Fibroblast of lung (primary cell): ENCODE data around the gene SLC18A3. TPM values are rescaled to one million over a fixed set of nuclear protein-coding genes. Genes with fewer than 3 reads are reported as not detected.

Experiments used
- DNase-seq, 2 donors: peaks; one replicate each; pipeline versions ENCODE4 v3.0.0 to v3.0.0-alpha.2; 2010; ENCODE audit warnings: low read depth in 2 of 2
- H2AFZ ChIP-seq: 2 replicates; pipeline ENCODE4 v1.5.1; 2012; ENCODE audit warnings: low read length, control low read depth, inconsistent platforms
- H3K27ac ChIP-seq: 2 replicates; pipeline ENCODE4 v1.5.1; 2011; ENCODE audit warnings: low read length, control low read depth; ENCODE audit not compliant: insufficient read depth
- H3K27me3 ChIP-seq: 2 replicates; pipeline ENCODE4 v1.5.1; 2011; ENCODE audit warnings: mild to moderate bottlenecking, low read length; ENCODE audit not compliant: control insufficient read depth, insufficient read depth
- H3K36me3 ChIP-seq: 2 replicates; pipeline ENCODE4 v1.5.1; 2011; ENCODE audit warnings: low read length; ENCODE audit not compliant: control insufficient read depth, insufficient read depth
- H3K4me1 ChIP-seq: 2 replicates; pipeline ENCODE4 v1.5.1; 2011; ENCODE audit warnings: low read length; ENCODE audit not compliant: control insufficient read depth, insufficient read depth; ENCODE audit errors: extremely low read depth
- H3K4me2 ChIP-seq: 2 replicates; pipeline ENCODE4 v1.5.1; 2011; ENCODE audit warnings: low read length, control low read depth; ENCODE audit not compliant: insufficient read depth; ENCODE audit errors: extremely low read depth
- H3K4me3 ChIP-seq, 4 experiments: fragments of 200-600 bp in 1 of 4; sonication (generic) in 1 of 4; replicated peaks in 1 of 4; 2 replicates each; pipeline ENCODE4 v1.5.1; 2011 to 2016; ENCODE audit warnings: low read length in 4 of 4, low read depth in 3 of 4, mild to moderate bottlenecking in 3 of 4, control low read depth in 2 of 4, inconsistent platforms in 1 of 4, mixed read lengths in 1 of 4; ENCODE audit not compliant: insufficient read depth in 1 of 4; ENCODE audit errors: control extremely low read depth in 1 of 4
- H3K79me2 ChIP-seq: 2 replicates; pipeline ENCODE4 v1.5.1; 2012; ENCODE audit warnings: mild to moderate bottlenecking, low read length, inconsistent platforms; ENCODE audit not compliant: control insufficient read depth, insufficient read depth
- H3K9ac ChIP-seq: 2 replicates; pipeline ENCODE4 v1.5.1; 2011; ENCODE audit warnings: mild to moderate bottlenecking, low read length, control low read depth; ENCODE audit not compliant: insufficient read depth
- H3K9me3 ChIP-seq: 2 replicates; pipeline ENCODE4 v1.5.1; 2012; ENCODE audit warnings: low read depth, low read length; ENCODE audit not compliant: control insufficient read depth, insufficient read depth
- H4K20me1 ChIP-seq: 2 replicates; pipeline ENCODE4 v1.5.1; 2011; ENCODE audit warnings: low read length; ENCODE audit not compliant: control insufficient read depth, insufficient read depth; ENCODE audit errors: extremely low read depth
- EZH2 ChIP-seq: IDR thresholded peaks from 2 replicates; pipeline ENCODE4 v1.5.1; 2012; ENCODE audit warnings: low read length, control low read depth, mild to moderate bottlenecking; ENCODE audit errors: missing control alignments
- polyA plus RNA-seq, 2 donors: library from polyadenylated mRNA; depleted of rRNA in 1 of 2; stranded (reverse) in 1 of 2; unstranded in 1 of 2; fragments of >200 nt; gene quantifications; 2 replicates each; pipeline ENCODE4 v1.2.1, GENCODE V29; 2011 to 2012; ENCODE audit warnings: missing spikeins in 1 of 2
- total RNA-seq: library from RNA; depleted of rRNA; stranded (reverse); fragments of >200 nt; gene quantifications from 2 replicates; pipeline ENCODE4 v1.2.1, GENCODE V29; 2014
- TF ChIP-seq, protein P1 (sequence below), 2 donors: IDR thresholded peaks in 1 of 2; conservative IDR thresholded peaks in 1 of 2; 1 replicate in 1 of 2; 2 replicates in 1 of 2; pipeline ENCODE4 v1.5.1; 2011 to 2012; ENCODE audit warnings: low read length in 2 of 2, control low read depth in 1 of 2, inconsistent platforms in 1 of 2, low read depth in 1 of 2, mild to moderate bottlenecking in 1 of 2

SLC18A3 gene
- total and polyA plus RNA-seq, 2 donors (not counting 1 experiment from before 2014, with no cell fraction given), result not detected

DNA sequence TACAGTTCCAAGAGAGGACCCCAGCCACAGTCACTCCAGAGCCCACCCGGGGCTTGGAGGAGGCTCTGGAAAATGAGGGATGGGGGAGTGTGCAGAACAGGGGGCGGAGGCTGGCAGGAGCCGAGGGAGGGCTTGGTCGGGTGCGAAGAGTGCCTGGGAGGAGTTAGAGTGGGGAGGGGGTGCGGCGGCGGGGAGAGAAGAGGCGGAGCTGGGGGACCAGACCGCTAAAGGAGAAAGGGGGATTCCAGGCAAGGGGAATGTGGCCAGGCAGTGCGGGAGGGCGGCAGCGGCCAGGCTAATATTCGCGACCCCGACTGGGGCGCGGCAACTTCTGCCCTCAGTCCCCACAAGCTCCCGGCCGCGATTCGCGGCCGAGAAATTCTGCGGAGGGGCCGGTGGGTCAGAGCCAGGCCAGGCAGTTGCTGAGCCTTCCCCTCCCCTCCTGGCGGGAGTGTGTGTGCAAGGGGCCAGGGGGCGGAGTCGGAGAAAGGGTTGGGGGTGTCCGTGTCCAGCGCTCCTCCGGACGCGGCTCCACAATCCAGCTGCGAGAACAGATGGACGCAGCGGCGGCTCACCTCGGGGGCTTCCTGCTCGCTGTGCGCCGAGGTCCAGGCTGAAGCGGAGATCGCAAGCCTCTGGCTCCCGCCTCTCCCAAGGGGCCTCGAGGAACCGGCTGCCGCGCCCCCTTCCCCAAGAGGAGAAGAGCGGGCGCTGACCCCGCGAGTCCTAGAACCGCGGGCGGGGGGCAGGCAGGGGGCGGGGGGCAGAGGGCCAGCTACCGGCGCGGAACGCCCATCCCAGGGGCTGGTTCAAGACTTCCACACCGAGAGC, 612 bp upstream of the SLC18A3 start:
- Histone ChIP-seq H3K27ac (no peak overlapping the region), H3K36me3 (no peaks in the 10 kb centered on the region), H4K20me1 (no peaks in the 10 kb centered on the region), H3K27me3 (peaks cover 55% of the 10 kb centered on the region), H3K9ac (no peak overlapping the region), H3K4me1 (no peaks in the 10 kb centered on the region), H3K4me3 (no peak overlapping the region), H2AFZ (no peak overlapping the region), H3K9me3 (no peaks in the 10 kb centered on the region), H3K4me2 (no peak overlapping the region), H3K79me2 (no peaks in the 10 kb centered on the region)
- TF ChIP-seq, protein P1, sequence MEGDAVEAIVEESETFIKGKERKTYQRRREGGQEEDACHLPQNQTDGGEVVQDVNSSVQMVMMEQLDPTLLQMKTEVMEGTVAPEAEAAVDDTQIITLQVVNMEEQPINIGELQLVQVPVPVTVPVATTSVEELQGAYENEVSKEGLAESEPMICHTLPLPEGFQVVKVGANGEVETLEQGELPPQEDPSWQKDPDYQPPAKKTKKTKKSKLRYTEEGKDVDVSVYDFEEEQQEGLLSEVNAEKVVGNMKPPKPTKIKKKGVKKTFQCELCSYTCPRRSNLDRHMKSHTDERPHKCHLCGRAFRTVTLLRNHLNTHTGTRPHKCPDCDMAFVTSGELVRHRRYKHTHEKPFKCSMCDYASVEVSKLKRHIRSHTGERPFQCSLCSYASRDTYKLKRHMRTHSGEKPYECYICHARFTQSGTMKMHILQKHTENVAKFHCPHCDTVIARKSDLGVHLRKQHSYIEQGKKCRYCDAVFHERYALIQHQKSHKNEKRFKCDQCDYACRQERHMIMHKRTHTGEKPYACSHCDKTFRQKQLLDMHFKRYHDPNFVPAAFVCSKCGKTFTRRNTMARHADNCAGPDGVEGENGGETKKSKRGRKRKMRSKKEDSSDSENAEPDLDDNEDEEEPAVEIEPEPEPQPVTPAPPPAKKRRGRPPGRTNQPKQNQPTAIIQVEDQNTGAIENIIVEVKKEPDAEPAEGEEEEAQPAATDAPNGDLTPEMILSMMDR (conservative IDR thresholded peaks at IDR 0.05 in 1 of 2, IDR thresholded peaks at IDR 0.05 in 1 of 2; ENCODE audit: low read depth in 1 of 2, low read length in 2 of 2), result no peak
- TF ChIP-seq EZH2, result peak; percentile 73
- DNase-seq, result no peak

DNA sequence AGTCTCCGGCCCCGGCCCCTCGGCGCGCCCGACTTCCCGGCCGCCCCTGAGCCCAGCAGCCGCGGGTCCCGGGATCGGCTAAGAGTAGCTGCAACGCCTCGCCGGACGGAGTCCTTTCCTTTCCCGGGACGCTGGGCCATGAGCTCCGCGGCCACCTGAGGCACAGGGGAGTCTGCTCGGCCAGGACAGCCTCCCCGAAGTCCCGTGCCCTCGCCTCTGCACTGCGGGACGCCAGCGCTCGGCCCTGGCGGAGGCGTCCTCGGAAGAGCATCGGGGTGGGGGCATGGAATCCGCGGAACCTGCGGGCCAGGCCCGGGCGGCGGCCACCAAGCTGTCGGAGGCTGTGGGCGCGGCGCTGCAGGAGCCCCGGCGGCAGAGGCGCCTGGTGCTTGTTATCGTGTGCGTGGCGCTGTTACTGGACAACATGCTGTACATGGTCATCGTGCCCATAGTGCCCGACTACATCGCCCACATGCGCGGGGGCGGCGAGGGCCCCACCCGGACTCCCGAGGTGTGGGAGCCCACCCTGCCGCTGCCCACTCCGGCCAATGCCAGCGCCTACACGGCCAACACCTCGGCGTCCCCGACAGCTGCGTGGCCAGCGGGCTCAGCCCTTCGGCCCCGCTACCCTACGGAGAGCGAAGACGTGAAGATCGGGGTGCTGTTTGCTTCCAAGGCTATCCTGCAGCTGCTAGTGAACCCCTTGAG, 502 bp downstream of the SLC18A3 start:
- Histone ChIP-seq H3K9ac (no peak overlapping the region), H3K27ac (no peak overlapping the region), H3K36me3 (no peaks in the 10 kb centered on the region), H3K79me2 (no peaks in the 10 kb centered on the region), H2AFZ (no peak overlapping the region), H3K4me3 (no peak overlapping the region), H3K4me1 (no peaks in the 10 kb centered on the region), H3K4me2 (no peak overlapping the region), H3K27me3 (peaks cover 64% of the 10 kb centered on the region), H4K20me1 (no peaks in the 10 kb centered on the region), H3K9me3 (no peaks in the 10 kb centered on the region)
- peak; percentile 85 for TF ChIP-seq EZH2
- TF ChIP-seq, protein P1 (conservative IDR thresholded peaks at IDR 0.05 in 1 of 2, IDR thresholded peaks at IDR 0.05 in 1 of 2; ENCODE audit: low read depth in 1 of 2, low read length in 2 of 2), result no peak
- no peak for DNase-seq

DNA sequence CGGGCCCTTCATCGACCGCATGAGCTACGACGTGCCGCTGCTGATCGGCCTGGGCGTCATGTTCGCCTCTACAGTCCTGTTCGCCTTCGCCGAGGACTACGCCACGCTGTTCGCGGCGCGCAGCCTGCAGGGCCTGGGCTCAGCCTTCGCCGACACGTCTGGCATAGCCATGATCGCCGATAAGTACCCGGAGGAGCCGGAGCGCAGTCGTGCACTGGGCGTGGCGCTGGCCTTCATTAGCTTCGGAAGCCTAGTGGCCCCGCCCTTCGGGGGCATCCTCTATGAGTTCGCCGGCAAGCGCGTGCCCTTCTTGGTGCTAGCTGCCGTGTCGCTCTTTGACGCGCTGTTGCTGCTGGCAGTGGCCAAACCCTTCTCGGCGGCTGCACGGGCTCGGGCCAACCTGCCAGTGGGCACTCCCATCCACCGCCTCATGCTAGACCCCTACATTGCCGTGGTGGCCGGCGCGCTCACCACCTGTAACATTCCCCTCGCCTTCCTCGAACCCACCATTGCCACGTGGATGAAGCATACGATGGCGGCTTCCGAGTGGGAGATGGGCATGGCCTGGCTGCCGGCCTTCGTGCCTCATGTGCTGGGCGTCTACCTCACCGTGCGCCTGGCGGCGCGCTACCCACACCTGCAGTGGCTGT, 1.2 kb downstream of the SLC18A3 start:
- TF ChIP-seq, protein P1 (conservative IDR thresholded peaks at IDR 0.05 in 1 of 2, IDR thresholded peaks at IDR 0.05 in 1 of 2; ENCODE audit: low read depth in 1 of 2, low read length in 2 of 2), result no peak
- TF ChIP-seq EZH2, result peak; percentile 22
- H2AFZ ChIP-seq, result no peak overlapping the region
- H3K4me2 ChIP-seq, result no peak overlapping the region
- no peaks in the 10 kb centered on the region for H3K79me2 ChIP-seq
- no peaks in the 10 kb centered on the region for H4K20me1 ChIP-seq
- H3K4me1 ChIP-seq, result no peaks in the 10 kb centered on the region
- no peak for DNase-seq
- H3K36me3 ChIP-seq, result no peaks in the 10 kb centered on the region
- no peaks in the 10 kb centered on the region for H3K9me3 ChIP-seq
- no peak overlapping the region for H3K9ac ChIP-seq
- no peak overlapping the region for H3K4me3 ChIP-seq
- peaks cover 67% of the 10 kb centered on the region for H3K27me3 ChIP-seq
- H3K27ac ChIP-seq, result no peak overlapping the region
